Measurements from ENCODE around the gene ABCG1.

GRCh38 chr21:42276526-42277154 is 57.7 kb downstream of the ABCG1 start:
- no peak for TF ChIP-seq CTCF (IDR thresholded peaks at IDR 0.05; ENCODE audit: low read depth, low read length, missing input control)
- TF ChIP-seq ZBTB33 (IDR thresholded peaks at IDR 0.05): no peak
- TF ChIP-seq TAF1 (conservative IDR thresholded peaks at IDR 0.05): no peak
- no peak for TF ChIP-seq EGR1 (IDR thresholded peaks at IDR 0.05; ENCODE audit: low read depth in 2 of 2)
- TF ChIP-seq RAD21 (IDR thresholded peaks at IDR 0.05): no peak
- no peak for TF ChIP-seq SP1 (IDR thresholded peaks at IDR 0.05)
- TF ChIP-seq RXRA (IDR thresholded peaks at IDR 0.05): no peak
- TF ChIP-seq REST (IDR thresholded peaks at IDR 0.05): no peak

Data from liver (tissue), 3 donors.